NT2/D1 (cell line): ENCODE results near the gene FBXO10.

Experiments
- YY1 ChIP-seq: IDR thresholded peaks from 2 replicates; pipeline ENCODE4 v1.6.1; 2011; ENCODE audit not compliant: insufficient read length, insufficient read depth
- ZNF274 ChIP-seq: IDR thresholded peaks from 2 replicates; pipeline ENCODE4 v1.6.1; 2011; ENCODE audit warnings: mild to moderate bottlenecking, low read depth, low read length

GRCh38 chr9:37575921-37576721 is at the start of gene FBXO10:
- TF ChIP-seq YY1 (no peak), ZNF274 (no peak)
